GM23338 (cell line): ENCODE results near the gene KIAA0513. TPM values are rescaled to one million over a fixed set of nuclear protein-coding genes. Genes with fewer than 3 reads are reported as not detected.

Experiments
- ATAC-seq: fragments of 200-7000 bp; cut with Tn5 transposase; 3 replicates; pipeline ENCODE4 v1.9.1; 2020
- DNase-seq: peaks from one replicate; pipeline ENCODE4 v3.0.0-alpha.2; 2015; ENCODE audit warnings: low spot score
- H2AFZ ChIP-seq: fragments of 200-600 bp; sonication (generic); 2 replicates; pipeline ENCODE4 v1.8.0; 2016; ENCODE audit warnings: antibody characterized with exemption, mild to moderate bottlenecking, moderate library complexity
- H3F3A ChIP-seq: fragments of 200-600 bp; sonication (generic); replicated peaks from 2 replicates; pipeline ENCODE4 v1.8.0; 2017; ENCODE audit warnings: antibody characterized with exemption, mixed run types, low read depth
- H3K27ac ChIP-seq: fragments of 200-600 bp; sonication (generic); 2 replicates; pipeline ENCODE4 v1.6.1; 2016; ENCODE audit warnings: low read depth
- H3K27me3 ChIP-seq: fragments of 200-600 bp; sonication (generic); 2 replicates; pipeline ENCODE4 v1.8.0; 2016; ENCODE audit warnings: mild to moderate bottlenecking, mixed run types, moderate library complexity; ENCODE audit not compliant: insufficient read depth
- H3K36me3 ChIP-seq: fragments of 200-600 bp; sonication (generic); 2 replicates; pipeline ENCODE4 v1.8.0; 2016; ENCODE audit warnings: mild to moderate bottlenecking; ENCODE audit not compliant: insufficient read depth
- H3K4me1 ChIP-seq: fragments of 200-600 bp; sonication (generic); 2 replicates; pipeline ENCODE4 v1.8.0; 2016; ENCODE audit warnings: mild to moderate bottlenecking, moderate library complexity; ENCODE audit not compliant: insufficient read depth
- H3K4me2 ChIP-seq: fragments of 200-600 bp; sonication (generic); 2 replicates; pipeline ENCODE4 v1.7.1; 2017; ENCODE audit warnings: mixed run types
- H3K4me3 ChIP-seq: fragments of 200-600 bp; sonication (generic); 2 replicates; pipeline ENCODE4 v1.6.1; 2016; ENCODE audit warnings: mixed run types
- H3K79me2 ChIP-seq: fragments of 200-600 bp; sonication (generic); replicated peaks from 2 replicates; pipeline ENCODE4 v1.8.0; 2017; ENCODE audit warnings: mild to moderate bottlenecking; ENCODE audit not compliant: insufficient read depth
- H3K9me2 ChIP-seq: fragments of 200-600 bp; sonication (generic); 2 replicates; pipeline ENCODE4 v1.8.0; 2017; ENCODE audit not compliant: insufficient read depth
- H4K20me1 ChIP-seq: fragments of 200-600 bp; sonication (generic); replicated peaks from 2 replicates; pipeline ENCODE4 v1.8.0; 2017; ENCODE audit warnings: mild to moderate bottlenecking; ENCODE audit not compliant: insufficient read depth
- H3K27ac Mint-ChIP-seq: 2 replicates; pipeline ENCODE4 v1.8.0; 2020; ENCODE audit warnings: inconsistent platforms, mild to moderate bottlenecking, moderate library complexity, mixed read lengths
- H3K27me3 Mint-ChIP-seq: 3 replicates; pipeline ENCODE4 v1.8.0; 2022; ENCODE audit warnings: low read depth, mild to moderate bottlenecking, moderate library complexity, mixed read lengths, inconsistent platforms; ENCODE audit not compliant: insufficient read depth, poor library complexity
- H3K36me3 Mint-ChIP-seq: 3 replicates; pipeline ENCODE4 v1.8.0; 2021; ENCODE audit warnings: low read depth, mild to moderate bottlenecking, inconsistent platforms, moderate library complexity, mixed read lengths
- H3K4me1 Mint-ChIP-seq: 3 replicates; pipeline ENCODE4 v1.8.0; 2020; ENCODE audit warnings: mild to moderate bottlenecking, inconsistent platforms, mixed read lengths
- H3K4me3 Mint-ChIP-seq: 3 replicates; pipeline ENCODE4 v1.8.0; 2021; ENCODE audit warnings: moderate library complexity, mild to moderate bottlenecking, inconsistent platforms, mixed read lengths
- H3K9me3 Mint-ChIP-seq: 3 replicates; pipeline ENCODE4 v1.8.0; 2020; ENCODE audit warnings: moderate library complexity, mild to moderate bottlenecking, inconsistent platforms, mixed read lengths
- CREB1 ChIP-seq: fragments of 250-450 bp; sonication (Bioruptor Pico); IDR thresholded peaks from 2 replicates; pipeline ENCODE4 v1.5.0; 2020; ENCODE audit warnings: low read depth, mild to moderate bottlenecking, moderate library complexity
- CTCF ChIP-seq, 2 experiments: fragments of 200-600 bp in 1 of 2; sonication (generic) in 1 of 2; conservative IDR thresholded peaks; 2 replicates each; pipeline versions ENCODE4 v1.5.1 to v1.6.1; 2016 to 2017; ENCODE audit warnings: antibody characterized with exemption in 2 of 2, low read depth in 2 of 2, mild to moderate bottlenecking in 2 of 2, moderate library complexity in 1 of 2
- ETS1 ChIP-seq: IDR thresholded peaks from 2 replicates; pipeline ENCODE4 v1.6.1; 2016; ENCODE audit warnings: antibody characterized with exemption
- EZH2 ChIP-seq: fragments of 200-600 bp; sonication (generic); IDR thresholded peaks from one replicate; pipeline ENCODE4 v1.8.0; 2017; ENCODE audit warnings: antibody characterized with exemption, mild to moderate bottlenecking, low read depth; ENCODE audit not compliant: unreplicated experiment
- EZH2phosphoT487 ChIP-seq: fragments of 200-600 bp; sonication (generic); IDR thresholded peaks from one replicate; pipeline ENCODE4 v1.8.1; 2018; ENCODE audit warnings: antibody characterized with exemption; ENCODE audit not compliant: unreplicated experiment
- JUNB ChIP-seq: IDR thresholded peaks from one replicate; pipeline ENCODE4 v1.6.1; 2016; ENCODE audit warnings: antibody characterized with exemption; ENCODE audit not compliant: unreplicated experiment
- NANOG ChIP-seq: IDR thresholded peaks from 2 replicates; pipeline ENCODE4 v1.6.1; 2016; ENCODE audit warnings: antibody characterized with exemption, borderline replicate concordance
- POLR2AphosphoS5 ChIP-seq: IDR thresholded peaks from 2 replicates; pipeline ENCODE4 v1.6.1; 2016; ENCODE audit warnings: antibody characterized with exemption, low read depth
- REST ChIP-seq: IDR thresholded peaks from one replicate; pipeline ENCODE4 v1.6.1; 2018; ENCODE audit warnings: antibody characterized with exemption; ENCODE audit not compliant: unreplicated experiment
- STAT1 ChIP-seq: IDR thresholded peaks from one replicate; pipeline ENCODE4 v1.6.1; 2016; ENCODE audit warnings: antibody characterized with exemption; ENCODE audit not compliant: unreplicated experiment
- ZNF114 ChIP-seq: fragments of 250-450 bp; sonication (Bioruptor Pico); IDR thresholded peaks from 2 replicates; pipeline ENCODE4 v1.5.0; 2020; ENCODE audit warnings: mild to moderate bottlenecking, moderate library complexity
- ZNF331 ChIP-seq: fragments of 250-450 bp; sonication (Bioruptor Pico); IDR thresholded peaks from 2 replicates; pipeline ENCODE4 v1.5.0; 2020; ENCODE audit warnings: low read depth, mild to moderate bottlenecking, moderate library complexity
- ZNF462 ChIP-seq: fragments of 250-450 bp; sonication (Bioruptor Pico); IDR thresholded peaks from 2 replicates; pipeline ENCODE4 v1.5.0; 2020; ENCODE audit warnings: mild to moderate bottlenecking, moderate library complexity
- polyA plus RNA-seq: library from polyadenylated mRNA; unstranded; fragments of >200 nt; fragmentation: Nextera tagmentation; extraction: Ambion mirVana; gene quantifications from 2 replicates; pipeline ENCODE4 v1.2.1, GENCODE V29; 2016
- total RNA-seq: library from RNA; depleted of rRNA; stranded (reverse); fragments of >200 nt; shearing (Covaris generic); gene quantifications from 2 replicates; pipeline ENCODE4 v1.2.3, GENCODE V29; 2014

KIAA0513 gene
- total and polyA plus RNA-seq, 2 experiments from 2014 or later, result 2.1 to 8.7 TPM

GRCh38 chr16:85017151-85017550 is 10.4 kb upstream of the KIAA0513 start:
- TF ChIP-seq ZNF114 (CRISPR knock-in tag), result no peak
- no peak for TF ChIP-seq POLR2AphosphoS5
- no peak for TF ChIP-seq ETS1
- TF ChIP-seq ZNF331, result no peak
- no peak for TF ChIP-seq JUNB
- no peak for TF ChIP-seq REST
- no peak for TF ChIP-seq ZNF462 (CRISPR knock-in tag)
- no peak for TF ChIP-seq CREB1 (CRISPR knock-in tag)
- TF ChIP-seq NANOG, result no peak
- no peak for TF ChIP-seq EZH2phosphoT487
- no peak for TF ChIP-seq STAT1
- TF ChIP-seq CTCF (conservative IDR thresholded peaks at IDR 0.05; ENCODE audit: low read depth in 2 of 2), result no peak
- TF ChIP-seq EZH2, result no peak
- no peaks in the 10 kb centered on the region for H3F3A ChIP-seq
- no peak overlapping the region for H3K4me3 ChIP-seq
- no peak overlapping the region for H3K27ac ChIP-seq
- no peaks in the 10 kb centered on the region for H4K20me1 ChIP-seq
- no peaks in the 10 kb centered on the region for H3K27me3 ChIP-seq
- H3K9me2 ChIP-seq, result no peaks in the 10 kb centered on the region
- H3K79me2 ChIP-seq, result no peaks in the 10 kb centered on the region
- Mint-ChIP-seq H3K27ac (no peak overlapping the region), H3K4me3 (no peak overlapping the region), H3K36me3 (no peaks in the 10 kb centered on the region), H3K27me3 (peaks cover under 1% of the 10 kb centered on the region), H3K4me1 (no peaks in the 10 kb centered on the region), H3K9me3 (no peaks in the 10 kb centered on the region; the same call in 2 of the 3 replicates)
- no peaks in the 10 kb centered on the region for H3K36me3 ChIP-seq
- no peak for DNase-seq
- H2AFZ ChIP-seq, result no peak overlapping the region
- no peak for ATAC-seq
- no peak overlapping the region for H3K4me2 ChIP-seq
- H3K4me1 ChIP-seq, result no peaks in the 10 kb centered on the region
